Kidney (tissue), 14 donors: ENCODE data around the gene FHOD3. TPM values are rescaled to one million over a fixed set of nuclear protein-coding genes. Genes with fewer than 3 reads are reported as not detected.

Source experiments
- DNase-seq, 5 donors: peaks; one replicate each; pipeline ENCODE4 v3.0.0-alpha.2; 2013 to 2020
- FAIRE-seq: peaks from 2 replicates; lab custom pipeline; 2012; peaks lifted over from hg19 to GRCh38; lab: Jason Lieb, UNC
- H3K27ac ChIP-seq, 2 donors: one replicate each; pipeline ENCODE4 v1.7.0; 2013; ENCODE audit warnings: low read depth in 2 of 2, low read length in 2 of 2, inconsistent platforms in 1 of 2
- H3K27me3 ChIP-seq: one replicate; pipeline ENCODE4 v1.7.1; 2013; ENCODE audit warnings: low read length, inconsistent platforms; ENCODE audit not compliant: control insufficient read depth, insufficient read depth
- H3K36me3 ChIP-seq, 3 donors: one replicate each; pipeline versions ENCODE4 v1.7.0 to v1.7.1; 2013; ENCODE audit warnings: low read length in 3 of 3, control low read depth in 1 of 3, inconsistent platforms in 1 of 3; ENCODE audit not compliant: insufficient read depth in 3 of 3, control insufficient read depth in 2 of 3
- H3K4me1 ChIP-seq, 3 donors: one replicate each; pipeline versions ENCODE4 v1.7.0 to v1.7.1; 2013; ENCODE audit warnings: low read length in 3 of 3, inconsistent platforms in 1 of 3, low read depth in 1 of 3; ENCODE audit not compliant: control insufficient read depth in 2 of 3, insufficient read depth in 2 of 3
- H3K4me3 ChIP-seq, 3 donors: one replicate each; pipeline versions ENCODE4 v1.7.0 to v1.8.1; 2013; ENCODE audit warnings: low read length in 3 of 3, control low read depth in 1 of 3, inconsistent platforms in 1 of 3
- H3K9ac ChIP-seq, 3 donors: one replicate each; pipeline versions ENCODE4 v1.7.0 to v1.7.1; 2013; ENCODE audit warnings: low read length in 3 of 3, control low read depth in 1 of 3, inconsistent platforms in 1 of 3
- H3K9me3 ChIP-seq, 3 donors: one replicate each; pipeline versions ENCODE4 v1.7.0 to v1.7.1; 2013; ENCODE audit warnings: low read length in 3 of 3, control low read depth in 1 of 3, inconsistent platforms in 1 of 3; ENCODE audit not compliant: control insufficient read depth in 2 of 3, insufficient read depth in 1 of 3
- intact Hi-C: fragments of 100-400 bp; cut with DNase I; formaldehyde crosslinking; loops from one replicate; pipeline ENCODE4 v1.11.1; 2022
- polyA plus RNA-seq: library from polyadenylated mRNA; stranded (reverse); fragments of 350-450 nt; fragmentation: Illumina TruSeq; extraction: RNeasy Lipid Tissue Mini Kit (QIAGEN cat#74804); gene quantifications from one replicate; pipeline ENCODE4 v1.2.3, GENCODE V29; 2014; ENCODE audit warnings: low read depth, low replicate concordance; ENCODE audit not compliant: insufficient read depth
- total RNA-seq: library from RNA; stranded (reverse); fragmentation: NEBNext Ultra II Directional; extraction: Animal tissue kit (Norgen Biotek cat#: 25700); gene quantifications from one replicate; pipeline ENCODE4 v1.2.1, GENCODE V29; 2021
- TF ChIP-seq, protein P1 (sequence below): IDR thresholded peaks from 3 replicates; pipeline ENCODE4 v1.5.1; 2012; ENCODE audit warnings: mild to moderate bottlenecking, moderate library complexity, borderline replicate concordance; ENCODE audit not compliant: insufficient read depth; ENCODE audit errors: extremely low read depth
- donor health status: control.
- donor health status: control.
- donor health status: control.
- donor health status: control.
- donor health status: control.
- donor health status: DM: yes; HTN: yes; CAD: no.
- donor health status: Normal renal cell carcinoma (clear cell type).

The FHOD3 gene
- total and polyA plus RNA-seq, 2 donors from 2014 or later: 21.5 to 28.0 TPM

- Histone ChIP-seq H3K27ac (no peak overlapping the region), H3K9ac (no peak overlapping the region), H3K4me1 (no peaks in the 10 kb centered on the region), H3K36me3 (no peaks in the 10 kb centered on the region), H3K9me3 (no peaks in the 10 kb centered on the region), H3K27me3 (no peaks in the 10 kb centered on the region), H3K4me3 (no peak overlapping the region)
- TF ChIP-seq, protein P1, sequence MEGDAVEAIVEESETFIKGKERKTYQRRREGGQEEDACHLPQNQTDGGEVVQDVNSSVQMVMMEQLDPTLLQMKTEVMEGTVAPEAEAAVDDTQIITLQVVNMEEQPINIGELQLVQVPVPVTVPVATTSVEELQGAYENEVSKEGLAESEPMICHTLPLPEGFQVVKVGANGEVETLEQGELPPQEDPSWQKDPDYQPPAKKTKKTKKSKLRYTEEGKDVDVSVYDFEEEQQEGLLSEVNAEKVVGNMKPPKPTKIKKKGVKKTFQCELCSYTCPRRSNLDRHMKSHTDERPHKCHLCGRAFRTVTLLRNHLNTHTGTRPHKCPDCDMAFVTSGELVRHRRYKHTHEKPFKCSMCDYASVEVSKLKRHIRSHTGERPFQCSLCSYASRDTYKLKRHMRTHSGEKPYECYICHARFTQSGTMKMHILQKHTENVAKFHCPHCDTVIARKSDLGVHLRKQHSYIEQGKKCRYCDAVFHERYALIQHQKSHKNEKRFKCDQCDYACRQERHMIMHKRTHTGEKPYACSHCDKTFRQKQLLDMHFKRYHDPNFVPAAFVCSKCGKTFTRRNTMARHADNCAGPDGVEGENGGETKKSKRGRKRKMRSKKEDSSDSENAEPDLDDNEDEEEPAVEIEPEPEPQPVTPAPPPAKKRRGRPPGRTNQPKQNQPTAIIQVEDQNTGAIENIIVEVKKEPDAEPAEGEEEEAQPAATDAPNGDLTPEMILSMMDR: no peak
- DNase-seq (no peak), FAIRE-seq (no peak)
- intact Hi-C loops: no loop called here
Observed at GRCh38 chr18:36653141-36653869, 355.8 kb downstream of the FHOD3 start.

GRCh38 chr18:36653870-36654269, 356.4 kb downstream of the FHOD3 start:
- TF ChIP-seq, protein P1: no peak
- no peaks in the 10 kb centered on the region for H3K36me3 ChIP-seq
- no peaks in the 10 kb centered on the region for H3K4me1 ChIP-seq
- FAIRE-seq (no peak), DNase-seq (no peak)
- H3K4me3 ChIP-seq: no peak overlapping the region
- no peak overlapping the region for H3K27ac ChIP-seq
- H3K27me3 ChIP-seq: no peaks in the 10 kb centered on the region
- intact Hi-C loops: no loop called here
- H3K9ac ChIP-seq: no peak overlapping the region
- no peaks in the 10 kb centered on the region for H3K9me3 ChIP-seq

- Histone ChIP-seq H3K4me3 (no peak overlapping the region), H3K27me3 (no peaks in the 10 kb centered on the region), H3K9ac (no peak overlapping the region), H3K36me3 (no peaks in the 10 kb centered on the region), H3K27ac (no peak overlapping the region), H3K9me3 (no peaks in the 10 kb centered on the region), H3K4me1 (no peaks in the 10 kb centered on the region)
- DNase-seq: no peak
- intact Hi-C loops: no loop called here
- FAIRE-seq: no peak
- TF ChIP-seq, protein P1: no peak
Observed at GRCh38 chr18:36655074-36655473, 357.6 kb downstream of the FHOD3 start.
